HepG2 (cell line): Measurements from ENCODE around the gene BBIP1. TPM values are rescaled to one million over a fixed set of nuclear protein-coding genes. Genes with fewer than 3 reads are reported as not detected.

Experiments used
- ATAC-seq: fragments of 200-7000 bp; cut with Tn5 transposase; 3 replicates; pipeline ENCODE4 v1.9.1; 2020; ENCODE audit warnings: mild to moderate bottlenecking, moderate library complexity
- BruUV-seq: library from RNA; stranded (reverse); fragments of 400-500 nt; replicated peaks from 2 replicates; lab custom pipeline; 2021; lab: Mats Ljungman, UMichigan
- CTCF ChIA-PET: fragments of 300-600 bp; formaldehyde crosslinking; extraction: SDS; loops from one replicate; lab custom pipeline; 2021; ENCODE audit warnings: low total read pairs, inconsistent platforms, low intra/inter-chr PET ratio; lab: Yijun Ruan, JAX
- POLR2A ChIA-PET: fragments of 350-600 bp; sonication (Branson Sonifier 250); formaldehyde crosslinking; loops from one replicate; lab custom pipeline; 2020; ENCODE audit warnings: antibody characterized with exemption, inconsistent platforms; lab: Yijun Ruan, JAX
- DNase-seq: peaks from one replicate; pipeline ENCODE4 v3.0.0-alpha.2; 2015; ENCODE audit warnings: low spot score
- FAIRE-seq: peaks from 3 replicates; lab custom pipeline; 2011; peaks lifted over from hg19 to GRCh38; lab: Jason Lieb, UNC
- H2AFZ ChIP-seq: one replicate; pipeline ENCODE4 v1.6.1; 2011; ENCODE audit warnings: low read length, inconsistent platforms
- H3K27ac ChIP-seq: fragments of 300-600 bp; 3 replicates; pipeline ENCODE4 v1.8.0; 2011; ENCODE audit warnings: mixed run types, mild to moderate bottlenecking, mixed read lengths, low read length, inconsistent platforms; ENCODE audit not compliant: insufficient read depth; ENCODE audit errors: extremely low read length
- H3K27me3 ChIP-seq, 2 experiments: fragments of 200-600 bp in 1 of 2; 2 replicates in 1 of 2; 3 replicates in 1 of 2; pipeline versions ENCODE4 v1.6.0 to v1.8.0; 2011; ENCODE audit warnings: low read length in 2 of 2, mild to moderate bottlenecking in 2 of 2, moderate library complexity in 2 of 2, inconsistent platforms in 1 of 2; ENCODE audit not compliant: insufficient read depth in 2 of 2, control insufficient read depth in 1 of 2
- H3K36me3 ChIP-seq, 2 experiments: fragments of 200-600 bp in 1 of 2; replicated peaks in 1 of 2; 2 replicates in 1 of 2; 3 replicates in 1 of 2; pipeline versions ENCODE4 v1.5.1 to v1.8.0; 2011; ENCODE audit warnings: low read length in 2 of 2, inconsistent platforms in 1 of 2; ENCODE audit not compliant: insufficient read depth in 2 of 2, control insufficient read depth in 1 of 2
- H3K4me1 ChIP-seq: 2 replicates; pipeline ENCODE4 v1.5.1; 2012; ENCODE audit warnings: low read length, inconsistent platforms; ENCODE audit not compliant: insufficient read depth
- H3K4me2 ChIP-seq: 2 replicates; pipeline ENCODE4 v1.6.0; 2011; ENCODE audit warnings: low read depth, low read length, inconsistent platforms
- H3K4me3 ChIP-seq, 3 experiments: fragments of 200-600 bp in 1 of 3; sonication (generic), shearing (Covaris generic) in 1 of 3; replicated peaks in 1 of 3; 2 replicates each; pipeline ENCODE4 v1.5.1; 2011 to 2016; ENCODE audit warnings: low read length in 3 of 3, inconsistent platforms in 2 of 3, low read depth in 2 of 3, mild to moderate bottlenecking in 2 of 3, control low read depth in 1 of 3, mixed read lengths in 1 of 3; ENCODE audit not compliant: insufficient read depth in 1 of 3
- H3K79me2 ChIP-seq: one replicate; pipeline ENCODE4 v1.6.1; 2011; ENCODE audit warnings: low read length, inconsistent platforms; ENCODE audit not compliant: insufficient read depth
- H3K9ac ChIP-seq: 2 replicates; pipeline ENCODE4 v1.6.0; 2011; ENCODE audit warnings: mild to moderate bottlenecking, low read depth, low read length, inconsistent platforms; ENCODE audit not compliant: insufficient read depth
- H3K9me3 ChIP-seq: 2 replicates; pipeline ENCODE4 v1.5.1; 2012; ENCODE audit warnings: mild to moderate bottlenecking, low read length
- H4K20me1 ChIP-seq: 2 replicates; pipeline ENCODE4 v1.6.0; 2011; ENCODE audit warnings: inconsistent platforms, mild to moderate bottlenecking, low read length, moderate library complexity; ENCODE audit not compliant: insufficient read depth
- ARID2 ChIP-seq: sonication (generic); formaldehyde crosslinking; IDR thresholded peaks from 2 replicates; pipeline ENCODE4 v1.8.1; 2022; ENCODE audit warnings: mild to moderate bottlenecking, missing genetic modification reagents, borderline replicate concordance
- E2F2 ChIP-seq: sonication (generic); formaldehyde crosslinking; IDR thresholded peaks from 2 replicates; pipeline ENCODE4 v1.4.0; 2020; ENCODE audit warnings: missing genetic modification reagents, borderline replicate concordance
- IKZF4 ChIP-seq: sonication (generic); formaldehyde crosslinking; IDR thresholded peaks from 2 replicates; pipeline ENCODE4 v1.5.1; 2020; ENCODE audit warnings: borderline replicate concordance, mild to moderate bottlenecking, low read depth, missing genetic modification reagents; ENCODE audit errors: not compliant biosample characterization
- NRL ChIP-seq: sonication (generic); formaldehyde crosslinking; IDR thresholded peaks from 2 replicates; pipeline ENCODE4 v1.5.0; 2020; ENCODE audit warnings: missing genetic modification reagents, mild to moderate bottlenecking, moderate library complexity, borderline replicate concordance
- PATZ1 ChIP-seq: sonication (generic); formaldehyde crosslinking; IDR thresholded peaks from 2 replicates; pipeline ENCODE4 v1.4.0; 2020; ENCODE audit warnings: missing genetic modification reagents
- ZMAT5 ChIP-seq: sonication (generic); formaldehyde crosslinking; IDR thresholded peaks from 2 replicates; pipeline ENCODE4 v1.5.0; 2020; ENCODE audit warnings: mild to moderate bottlenecking, low read depth, missing genetic modification reagents, borderline replicate concordance
- ZNF24 ChIP-seq: fragments of 450-650 bp; IDR thresholded peaks from 2 replicates; pipeline ENCODE4 v1.6.1; 2017; ENCODE audit warnings: antibody characterized with exemption, mild to moderate bottlenecking
- ZNF441 ChIP-seq: sonication (generic); formaldehyde crosslinking; IDR thresholded peaks from 2 replicates; pipeline ENCODE4 v1.7.0; 2021; ENCODE audit warnings: missing genetic modification reagents, borderline replicate concordance
- ZNF530 ChIP-seq: sonication (generic); formaldehyde crosslinking; IDR thresholded peaks from 2 replicates; pipeline ENCODE4 v1.5.0; 2020; ENCODE audit warnings: low read depth, mild to moderate bottlenecking, missing genetic modification reagents
- ZNF670 ChIP-seq: sonication (generic); formaldehyde crosslinking; IDR thresholded peaks from 2 replicates; pipeline ENCODE4 v1.8.0; 2022; ENCODE audit warnings: mild to moderate bottlenecking, missing genetic modification reagents, borderline replicate concordance
- ZNF782 ChIP-seq: sonication (generic); formaldehyde crosslinking; IDR thresholded peaks from 2 replicates; pipeline ENCODE4 v1.4.0; 2020; ENCODE audit warnings: missing genetic modification reagents, mild to moderate bottlenecking, borderline replicate concordance
- WGBS: methylation state at CpG from one replicate; pipeline ENCODE4 v1.1.6; 2017; ENCODE audit warnings: low lambda C conversion rate; 5-methylcytosine and 5-hydroxymethylcytosine counted together
- in situ Hi-C: cut with HindIII; loops from 2 replicates; pipeline ENCODE4 v1.10.0; 2017; ENCODE audit warnings: low pct_unique_long_range_greater_than_20kb; ENCODE audit not compliant: extremely low pct_ligation_motif_present
- intact Hi-C: fragments of 100-400 bp; cut with micrococcal nuclease; formaldehyde crosslinking; loops from one replicate; pipeline ENCODE4 v1.10.0; 2022; ENCODE audit not compliant: unreplicated experiment
- polyA plus RNA-seq, 8 experiments: library from polyadenylated mRNA; depleted of rRNA in 3 of 8; stranded (reverse) in 7 of 8; unstranded in 1 of 8; fragments of >200 nt; fragmentation: Illumina TruSeq in 4 of 8; extraction: Trizol in 4 of 8; gene quantifications; 2 replicates each; pipeline versions ENCODE4 v1.2.1 to v1.2.3, GENCODE V29; 2011 to 2016; ENCODE audit warnings: low read depth in 4 of 8, missing spikeins in 1 of 8, mixed read lengths in 1 of 8; ENCODE audit not compliant: insufficient read depth in 1 of 8
- total RNA-seq, 5 experiments: library from RNA; depleted of rRNA; stranded (reverse); fragments of >200 nt; fragmentation: Illumina TruSeq; extraction: Trizol; gene quantifications; 2 replicates each; pipeline ENCODE4 v1.2.3, GENCODE V29; 2016; ENCODE audit warnings: low read depth in 1 of 5
- TF ChIP-seq, protein P1 (sequence below): sonication (generic); formaldehyde crosslinking; IDR thresholded peaks from 2 replicates; pipeline ENCODE4 v1.4.0; 2020; ENCODE audit warnings: mild to moderate bottlenecking, missing genetic modification reagents

BBIP1 gene
- total and polyA plus RNA-seq, 2 of the 13 experiments (the other 11 are each of a cell fraction or from before 2014, with no cell fraction given), result 18.3 to 24.1 TPM

DNA sequence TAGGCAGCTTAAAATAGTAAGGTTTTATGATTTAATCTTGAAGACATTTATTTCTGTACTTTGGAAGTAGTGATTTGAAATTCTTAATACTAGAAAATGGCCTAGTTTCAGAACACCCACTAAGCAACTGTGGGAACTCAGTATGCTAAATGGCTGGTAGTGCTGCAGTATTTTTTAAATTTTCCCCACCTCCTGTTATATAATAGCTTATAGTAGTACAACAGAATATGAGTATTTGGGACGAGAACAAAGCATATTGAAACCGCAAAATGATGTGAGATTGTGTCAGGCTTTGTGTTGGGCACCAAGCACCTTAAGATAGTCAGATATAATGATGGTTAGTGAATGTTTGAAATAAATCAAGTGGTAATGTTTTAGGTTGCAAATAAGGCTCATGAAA lies 8.5 kb upstream of the BBIP1 start:
- BruUV-seq, result no TSS peak
- H3K79me2 ChIP-seq, result peaks cover 97% of the 10 kb centered on the region
- H3K9me3 ChIP-seq, result no peaks in the 10 kb centered on the region
- no peak overlapping the region for H3K4me2 ChIP-seq
- 98% methylated on average over 2 of the region's 2 CpGs for WGBS
- no peak overlapping the region for H2AFZ ChIP-seq
- in situ Hi-C loops (no loop called here), intact Hi-C loops (no loop called here)
- H3K4me1 ChIP-seq, result peaks cover 26% of the 10 kb centered on the region
- no peak overlapping the region for H3K9ac ChIP-seq
- TF ChIP-seq PATZ1 (CRISPR knock-in tag), result no peak
- TF ChIP-seq ZNF530 (CRISPR knock-in tag), result no peak
- TF ChIP-seq ZNF782 (CRISPR knock-in tag), result no peak
- TF ChIP-seq IKZF4 (CRISPR knock-in tag), result no peak
- no peak for TF ChIP-seq ZNF670 (CRISPR knock-in tag)
- TF ChIP-seq NRL, result no peak
- no peak for TF ChIP-seq ARID2
- no peak for TF ChIP-seq ZMAT5 (CRISPR knock-in tag)
- TF ChIP-seq, protein P1, sequence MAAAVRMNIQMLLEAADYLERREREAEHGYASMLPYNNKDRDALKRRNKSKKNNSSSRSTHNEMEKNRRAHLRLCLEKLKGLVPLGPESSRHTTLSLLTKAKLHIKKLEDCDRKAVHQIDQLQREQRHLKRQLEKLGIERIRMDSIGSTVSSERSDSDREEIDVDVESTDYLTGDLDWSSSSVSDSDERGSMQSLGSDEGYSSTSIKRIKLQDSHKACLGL (CRISPR knock-in tag), result no peak
- no peak for TF ChIP-seq ZNF24
- no peak for TF ChIP-seq E2F2
- no peak for TF ChIP-seq ZNF441
- H3K4me3 ChIP-seq, result no peak overlapping the region
- DNase-seq (no peak), FAIRE-seq (no peak), ATAC-seq (no peak)
- ChIA-PET POLR2A (interaction anchor here (1.1 to 2.5 kb wide), 2 partner anchors 8 to 9 kb away, joined by 5 to 12 read pairs; partner anchors contain the start of genes BBIP1 and SHOC2), CTCF (no interaction called here)
- no peaks in the 10 kb centered on the region for H3K27me3 ChIP-seq
- H4K20me1 ChIP-seq, result peaks cover 18% of the 10 kb centered on the region; the same call in 1 of the 2 replicates
- H3K27ac ChIP-seq, result no peak overlapping the region
- no peaks in the 10 kb centered on the region for H3K36me3 ChIP-seq
